Right lobe of liver (tissue), 6 donors: ENCODE data around the gene KRT17. TPM values are rescaled to one million over a fixed set of nuclear protein-coding genes. Genes with fewer than 3 reads are reported as not detected.
"Not testable (repeated sequence)": the region's sequence is repeated elsewhere in the genome, so short reads cannot be mapped to it uniquely, and the experiment has no call there.

ENCODE experiments used
- ATAC-seq, 4 donors: fragments of 200-7000 bp; cut with Tn5 transposase; one replicate each; pipeline ENCODE4 v1.9.1; 2020; ENCODE audit warnings: mild to moderate bottlenecking in 4 of 4, moderate library complexity in 4 of 4
- DNase-seq, 3 donors: peaks; one replicate each; pipeline ENCODE4 v3.0.0-alpha.2; 2020
- H3K27ac ChIP-seq, 3 donors: fragments of 200-600 bp; one replicate each; pipeline ENCODE4 v1.8.0; 2022
- H3K27me3 ChIP-seq, 2 donors: fragments of 200-600 bp; one replicate each; pipeline ENCODE4 v1.8.0; 2022
- H3K36me3 ChIP-seq, 4 donors: fragments of 200-600 bp; sonication (generic) in 1 of 4; one replicate each; pipeline versions ENCODE4 v1.5.1 to v1.8.0; 2017 to 2022; ENCODE audit warnings: control low read depth in 1 of 4
- H3K4me1 ChIP-seq, 4 donors: fragments of 200-600 bp; sonication (generic) in 1 of 4; one replicate each; pipeline versions ENCODE4 v1.5.1 to v1.8.0; 2017 to 2022; ENCODE audit warnings: control low read depth in 1 of 4
- H3K4me3 ChIP-seq, 3 donors: fragments of 200-600 bp; one replicate each; pipeline ENCODE4 v1.8.0; 2022
- H3K9me3 ChIP-seq, 4 donors: fragments of 200-600 bp; sonication (generic) in 1 of 4; one replicate each; pipeline versions ENCODE4 v1.5.1 to v1.8.0; 2017 to 2022; ENCODE audit warnings: control low read depth in 1 of 4
- POLR2A ChIP-seq: fragments of 450-650 bp; IDR thresholded peaks from one replicate; pipeline ENCODE4 v1.6.1; 2017; ENCODE audit warnings: antibody characterized with exemption, mild to moderate bottlenecking
- WGBS: methylation state at CpG from one replicate; pipeline ENCODE4 v1.1.6; 2018; ENCODE audit warnings: low coverage, low lambda C conversion rate; ENCODE audit not compliant: insufficient coverage; ENCODE audit errors: missing lambda C conversion rate; 5-methylcytosine and 5-hydroxymethylcytosine counted together
- intact Hi-C, 2 donors: fragments of 100-400 bp; cut with DNase I; formaldehyde crosslinking; loops; one replicate each; pipeline versions ENCODE4 v1.11.2 to v1.14.1; 2022
- total RNA-seq, 6 experiments: library from RNA; depleted of rRNA in 2 of 6; stranded (reverse); fragments of >200 nt in 2 of 6; fragmentation: NEBNext Ultra II Directional in 3 of 6; extraction: Animal tissue kit (Norgen Biotek cat#: 25700) in 3 of 6; gene quantifications; one replicate each; pipeline versions ENCODE4 v1.1.0 to v1.2.4, GENCODE V29; 2016 to 2023
- TF ChIP-seq, protein P1 (sequence below), 4 donors: fragments of 200-600 bp in 3 of 4; fragments of 450-650 bp in 1 of 4; IDR thresholded peaks; one replicate each; pipeline versions ENCODE4 v1.5.1 to v1.8.0; 2016 to 2022; ENCODE audit warnings: antibody characterized with exemption in 4 of 4, mild to moderate bottlenecking in 2 of 4
- donor health status: DM: no; HTN: yes; CAD: no.
- donor health status: DM: no; HTN: no; CAD: no.
- donor health status: DM: no; HTN: no; CAD: no.
- donor health status: DM: no; HTN: yes; CAD: no.
- donor health status: DM: no; HTN: yes; CAD: no.

KRT17 gene
- total RNA-seq, 6 experiments from 2014 or later, result not detected

DNA sequence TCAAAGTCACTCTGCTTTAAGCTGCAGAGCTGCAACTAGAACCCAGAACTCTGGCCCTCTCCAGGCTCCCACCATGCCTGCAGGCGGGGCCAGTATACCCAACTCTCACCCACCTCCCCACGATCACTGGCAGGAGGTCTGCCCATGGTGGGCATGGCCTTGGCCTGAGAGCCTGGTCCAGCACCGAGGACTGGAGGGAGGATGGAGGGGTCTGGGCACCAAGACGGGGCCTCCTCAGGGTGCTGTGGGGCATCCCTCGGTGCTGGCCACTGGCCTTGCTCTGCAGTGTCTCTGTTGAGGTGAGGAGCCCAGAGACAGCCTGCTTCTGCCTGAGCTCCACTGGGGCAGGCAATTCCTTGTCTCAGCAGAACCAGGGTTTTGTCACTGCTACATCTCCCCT, 10.3 kb downstream of the KRT17 start:
- Histone ChIP-seq H3K27me3 (no peaks in the 10 kb centered on the region), H3K4me3 (no peak overlapping the region), H3K27ac (no peak overlapping the region), H3K9me3 (no peaks in the 10 kb centered on the region), H3K4me1 (no peaks in the 10 kb centered on the region), H3K36me3 (no peaks in the 10 kb centered on the region)
- no CpG with 5 or more reads among the region's 5 CpGs for WGBS
- ATAC-seq (no peak), DNase-seq (peak in 1 of 3 donors; percentile 35)
- no peak for TF ChIP-seq POLR2A
- TF ChIP-seq, protein P1, sequence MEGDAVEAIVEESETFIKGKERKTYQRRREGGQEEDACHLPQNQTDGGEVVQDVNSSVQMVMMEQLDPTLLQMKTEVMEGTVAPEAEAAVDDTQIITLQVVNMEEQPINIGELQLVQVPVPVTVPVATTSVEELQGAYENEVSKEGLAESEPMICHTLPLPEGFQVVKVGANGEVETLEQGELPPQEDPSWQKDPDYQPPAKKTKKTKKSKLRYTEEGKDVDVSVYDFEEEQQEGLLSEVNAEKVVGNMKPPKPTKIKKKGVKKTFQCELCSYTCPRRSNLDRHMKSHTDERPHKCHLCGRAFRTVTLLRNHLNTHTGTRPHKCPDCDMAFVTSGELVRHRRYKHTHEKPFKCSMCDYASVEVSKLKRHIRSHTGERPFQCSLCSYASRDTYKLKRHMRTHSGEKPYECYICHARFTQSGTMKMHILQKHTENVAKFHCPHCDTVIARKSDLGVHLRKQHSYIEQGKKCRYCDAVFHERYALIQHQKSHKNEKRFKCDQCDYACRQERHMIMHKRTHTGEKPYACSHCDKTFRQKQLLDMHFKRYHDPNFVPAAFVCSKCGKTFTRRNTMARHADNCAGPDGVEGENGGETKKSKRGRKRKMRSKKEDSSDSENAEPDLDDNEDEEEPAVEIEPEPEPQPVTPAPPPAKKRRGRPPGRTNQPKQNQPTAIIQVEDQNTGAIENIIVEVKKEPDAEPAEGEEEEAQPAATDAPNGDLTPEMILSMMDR (IDR thresholded peaks at IDR 0.05), result no peak
- intact Hi-C loops, result no loop called here

DNA sequence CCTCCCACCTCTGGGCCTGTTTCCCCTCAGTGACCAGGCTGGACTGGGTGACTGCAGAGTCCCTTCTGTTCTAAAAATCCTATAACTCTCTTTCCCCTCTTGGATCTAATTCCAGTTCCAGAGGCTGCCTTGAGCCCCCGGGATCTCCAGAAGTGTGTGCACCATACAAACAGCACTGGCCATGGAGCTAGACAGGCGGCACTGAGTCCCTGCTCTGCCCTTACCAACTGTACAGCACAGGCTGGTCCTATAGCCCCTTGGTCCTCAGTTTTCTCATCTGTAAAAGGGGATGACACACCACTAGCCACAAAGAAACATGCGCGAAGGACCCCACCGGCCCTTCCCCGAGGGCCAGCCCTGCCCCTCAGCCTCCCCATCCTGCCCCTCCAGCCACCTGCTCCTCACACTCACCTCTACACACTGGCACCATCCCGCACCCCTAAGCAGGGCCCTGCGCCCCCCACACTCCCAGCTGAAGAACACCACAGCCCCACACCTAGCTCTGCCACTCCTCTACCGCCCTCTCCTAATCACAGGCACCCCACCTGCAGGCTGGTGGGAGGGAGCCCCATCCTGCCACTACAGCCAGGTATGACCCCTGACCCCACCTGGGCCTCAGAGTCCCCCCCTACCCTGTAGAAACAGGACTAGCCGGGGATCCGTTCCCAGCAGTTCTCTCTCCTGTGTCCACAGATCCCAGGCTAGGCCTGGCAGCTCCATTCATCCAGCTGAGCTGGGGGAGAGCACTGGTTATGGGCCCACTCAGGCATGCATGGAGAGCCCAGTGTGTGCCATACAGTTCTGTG, 10.9 kb downstream of the KRT17 start:
- H3K27me3 ChIP-seq, result no peaks in the 10 kb centered on the region
- peak in 1 of 3 donors; percentile 19 for DNase-seq

DNA sequence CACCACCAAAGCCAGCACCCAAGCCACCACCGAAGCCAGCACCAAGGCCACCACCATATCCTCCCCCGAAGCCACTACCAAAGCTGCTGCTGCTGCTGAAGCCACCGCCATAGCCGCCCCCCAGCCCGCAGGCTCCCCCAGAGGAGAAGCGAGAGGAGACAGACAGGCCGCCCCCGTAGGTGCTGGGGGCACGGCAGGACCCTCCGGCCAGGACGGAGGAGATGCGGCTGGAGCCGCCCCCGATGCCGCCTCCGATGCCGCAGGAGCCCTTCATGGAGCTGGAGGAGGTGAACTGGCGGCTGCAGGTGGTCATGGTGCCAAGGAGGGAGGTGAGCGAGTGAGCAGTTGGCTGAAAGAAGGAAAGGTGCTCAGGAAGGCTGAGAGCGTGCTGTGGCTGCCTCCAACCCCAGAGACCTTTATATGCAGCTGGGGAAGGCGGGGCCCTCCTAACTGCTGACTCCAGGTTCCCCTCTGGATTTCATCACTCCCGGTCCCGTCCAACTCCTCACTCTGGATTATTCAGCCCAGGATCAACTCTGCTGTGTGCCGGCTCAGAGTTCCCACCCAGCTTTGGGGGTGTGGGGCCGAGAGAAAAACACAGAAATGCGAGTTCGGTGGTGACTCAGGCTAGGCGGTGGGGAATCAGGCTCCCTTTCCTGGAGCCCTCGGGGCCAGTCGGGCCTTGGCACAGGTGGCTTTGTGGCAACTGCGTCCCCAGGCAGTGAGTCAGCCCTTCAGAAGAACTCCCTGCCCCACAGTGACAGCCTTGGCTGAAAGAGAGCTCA, 11.8 kb downstream of the KRT17 start, which contains the start of gene KRT16:
Gene KRT16, minus strand, starts transcription at position 392 of the 785 bp plus-strand sequence. Its CDS starts 79 bp downstream, at position 313.
- H3K27me3 ChIP-seq, H3K4me3 ChIP-seq, H3K9me3 ChIP-seq, H3K27ac ChIP-seq, intact Hi-C loops, ATAC-seq, H3K36me3 ChIP-seq, H3K4me1 ChIP-seq: not testable (repeated sequence)
- 48% methylated on average over 10 of the region's 31 CpGs for WGBS
- DNase-seq, result peak in 1 of 3 donors; percentile 31

More for the DNA sequence above, 10.9 kb downstream of the KRT17 start:
- Histone ChIP-seq H3K36me3 (no peaks in the 10 kb centered on the region), H3K9me3 (no peaks in the 10 kb centered on the region), H3K27ac (no peak overlapping the region), H3K4me3 (no peak overlapping the region), H3K4me1 (no peaks in the 10 kb centered on the region)
- TF ChIP-seq POLR2A, result no peak
- TF ChIP-seq, protein P1 (IDR thresholded peaks at IDR 0.05), result no peak
- WGBS, result 80% methylated on average over 7 of the region's 11 CpGs
- no peak for ATAC-seq
- intact Hi-C loops, result no loop called here

DNA sequence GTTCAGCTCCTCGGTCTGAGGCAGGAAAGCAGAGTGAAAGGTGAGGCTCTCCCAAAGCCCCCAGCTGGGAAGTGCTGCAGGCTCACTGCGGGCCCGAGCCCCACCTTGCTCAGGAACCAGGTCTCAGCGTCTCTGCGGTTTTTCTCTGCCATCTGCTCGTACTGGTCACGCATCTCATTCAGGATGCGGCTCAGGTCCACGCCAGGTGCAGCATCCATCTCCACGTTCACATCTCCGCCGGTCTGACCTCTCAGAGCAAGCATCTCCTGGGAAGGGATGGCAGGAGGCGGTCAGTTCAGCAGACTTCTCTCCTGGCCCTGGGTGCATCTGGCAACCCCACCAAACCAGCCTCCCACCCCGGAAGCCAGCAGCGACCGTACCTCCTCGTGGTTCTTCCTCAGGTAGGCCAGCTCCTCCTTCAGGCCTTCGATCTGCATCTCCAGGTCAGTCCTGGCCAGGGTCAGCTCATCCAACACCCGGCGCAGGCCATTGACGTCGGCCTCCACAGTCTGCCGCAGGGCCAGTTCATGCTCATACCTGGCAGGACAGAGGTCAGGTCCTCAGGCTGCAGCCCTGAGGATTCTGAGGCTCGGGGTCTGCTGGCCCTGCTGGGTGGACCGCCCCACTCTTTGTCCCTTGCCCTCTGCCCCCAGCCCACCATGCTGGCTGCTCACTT, 13.3 kb downstream of the KRT17 start:
- no peaks in the 10 kb centered on the region for H3K27me3 ChIP-seq
- H3K4me3 ChIP-seq, result no peak overlapping the region
- peak in 1 of 3 donors; percentile 27 for DNase-seq
- H3K9me3 ChIP-seq, result no peaks in the 10 kb centered on the region
- no peak overlapping the region for H3K27ac ChIP-seq
- 92% methylated on average over 5 of the region's 25 CpGs for WGBS
- intact Hi-C loops, result no loop called here
- no peaks in the 10 kb centered on the region for H3K36me3 ChIP-seq
- ATAC-seq, result no peak
- TF ChIP-seq, protein P1 (IDR thresholded peaks at IDR 0.05), result no peak
- TF ChIP-seq POLR2A, result no peak
- H3K4me1 ChIP-seq, result no peaks in the 10 kb centered on the region
